Measurements from ENCODE around the gene C1RL.

C1RL gene

GRCh38 chr12:7123806-7124522 lies 14.9 kb upstream of the C1RL start:
- TF ChIP-seq, protein P1, sequence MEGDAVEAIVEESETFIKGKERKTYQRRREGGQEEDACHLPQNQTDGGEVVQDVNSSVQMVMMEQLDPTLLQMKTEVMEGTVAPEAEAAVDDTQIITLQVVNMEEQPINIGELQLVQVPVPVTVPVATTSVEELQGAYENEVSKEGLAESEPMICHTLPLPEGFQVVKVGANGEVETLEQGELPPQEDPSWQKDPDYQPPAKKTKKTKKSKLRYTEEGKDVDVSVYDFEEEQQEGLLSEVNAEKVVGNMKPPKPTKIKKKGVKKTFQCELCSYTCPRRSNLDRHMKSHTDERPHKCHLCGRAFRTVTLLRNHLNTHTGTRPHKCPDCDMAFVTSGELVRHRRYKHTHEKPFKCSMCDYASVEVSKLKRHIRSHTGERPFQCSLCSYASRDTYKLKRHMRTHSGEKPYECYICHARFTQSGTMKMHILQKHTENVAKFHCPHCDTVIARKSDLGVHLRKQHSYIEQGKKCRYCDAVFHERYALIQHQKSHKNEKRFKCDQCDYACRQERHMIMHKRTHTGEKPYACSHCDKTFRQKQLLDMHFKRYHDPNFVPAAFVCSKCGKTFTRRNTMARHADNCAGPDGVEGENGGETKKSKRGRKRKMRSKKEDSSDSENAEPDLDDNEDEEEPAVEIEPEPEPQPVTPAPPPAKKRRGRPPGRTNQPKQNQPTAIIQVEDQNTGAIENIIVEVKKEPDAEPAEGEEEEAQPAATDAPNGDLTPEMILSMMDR (IDR thresholded peaks at IDR 0.05; ENCODE audit: low read depth, low read length, missing control alignments): no peak
- H3K4me3 ChIP-seq (replicated peaks; ENCODE audit: low read depth, low read length): no peak overlapping the region
- no peak for DNase-seq (ENCODE audit: extremely low read depth, low read depth)

DNA sequence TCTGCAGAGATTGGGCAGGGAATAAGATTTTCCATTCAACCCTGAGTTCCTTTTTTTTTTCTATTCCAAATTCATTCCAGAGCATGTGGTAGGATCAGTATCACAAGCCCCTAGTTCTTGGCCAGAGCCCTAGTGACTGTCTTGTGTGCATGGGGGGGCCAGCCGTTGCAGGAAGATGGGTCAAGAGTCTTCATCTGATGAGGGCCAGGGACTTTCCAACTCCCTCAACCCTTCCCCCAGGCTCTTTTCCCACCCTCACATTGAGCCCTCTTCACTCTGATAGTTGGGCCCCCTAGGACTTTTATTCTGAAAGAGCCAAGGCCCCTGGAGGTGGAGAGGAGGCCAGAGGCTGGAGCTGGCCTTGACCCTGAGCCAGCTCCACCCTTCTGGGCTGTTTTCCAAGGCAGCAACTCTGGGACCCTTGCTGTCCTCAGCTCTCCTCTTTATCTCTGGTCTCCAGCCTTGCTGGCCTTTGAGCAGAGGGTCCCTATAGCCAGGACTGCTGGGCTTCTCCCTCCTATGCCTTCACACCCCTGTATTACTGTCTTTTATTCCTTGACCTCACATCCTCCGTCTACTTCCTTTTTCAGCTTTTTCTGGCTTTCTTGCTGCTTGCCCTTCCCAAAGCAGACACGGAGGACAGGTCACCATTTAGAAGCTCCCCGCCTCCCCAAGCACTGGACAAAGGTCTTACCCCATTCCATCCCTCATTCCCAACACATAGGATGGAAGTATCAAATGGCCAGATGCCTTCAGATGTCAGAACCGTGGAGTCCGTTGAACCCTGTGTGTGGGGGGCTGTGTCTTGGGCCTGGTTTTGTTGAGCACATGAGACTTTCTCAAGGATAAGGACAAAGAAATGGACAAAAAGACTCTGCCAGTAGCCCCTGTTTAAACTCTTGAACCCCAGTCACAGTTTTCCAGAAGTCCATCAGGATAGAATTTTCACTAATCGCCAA lies 14.1 kb upstream of the C1RL start:
- TF ChIP-seq, protein P1 (IDR thresholded peaks at IDR 0.05; ENCODE audit: low read depth, low read length, missing control alignments): no peak
- H3K4me3 ChIP-seq (replicated peaks; ENCODE audit: low read depth, low read length): no peak overlapping the region
- DNase-seq (ENCODE audit: extremely low read depth, low read depth): no peak

DNA sequence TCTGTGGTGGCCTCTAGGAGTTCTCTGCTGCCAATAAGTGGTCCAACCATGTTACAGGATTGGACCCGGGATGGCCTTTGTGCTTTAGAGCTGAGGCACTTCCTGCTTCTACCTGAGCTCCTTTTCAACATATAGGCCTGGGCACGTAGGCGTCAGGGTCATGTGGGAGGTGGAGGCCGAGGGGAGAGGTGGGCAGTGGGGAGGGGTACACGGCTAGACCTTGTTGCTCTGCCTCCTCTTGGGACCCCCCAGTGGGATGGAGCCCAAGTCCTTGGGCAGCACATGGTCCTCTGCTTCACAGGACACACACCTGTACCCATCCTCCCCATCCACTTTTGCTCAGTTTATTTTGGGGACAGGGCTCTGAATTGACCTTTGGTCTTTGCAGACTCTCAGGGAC lies 12.3 kb upstream of the C1RL start:
- TF ChIP-seq, protein P1 (IDR thresholded peaks at IDR 0.05; ENCODE audit: low read depth, low read length, missing control alignments): no peak
- DNase-seq (ENCODE audit: extremely low read depth, low read depth): no peak
- no peak overlapping the region for H3K4me3 ChIP-seq (replicated peaks; ENCODE audit: low read depth, low read length)

GRCh38 chr12:7120166-7120565 lies 11.2 kb upstream of the C1RL start:
- DNase-seq (ENCODE audit: extremely low read depth, low read depth): no peak
- TF ChIP-seq, protein P1 (IDR thresholded peaks at IDR 0.05; ENCODE audit: low read depth, low read length, missing control alignments): no peak
- H3K4me3 ChIP-seq (replicated peaks; ENCODE audit: low read depth, low read length): no peak overlapping the region

DNA sequence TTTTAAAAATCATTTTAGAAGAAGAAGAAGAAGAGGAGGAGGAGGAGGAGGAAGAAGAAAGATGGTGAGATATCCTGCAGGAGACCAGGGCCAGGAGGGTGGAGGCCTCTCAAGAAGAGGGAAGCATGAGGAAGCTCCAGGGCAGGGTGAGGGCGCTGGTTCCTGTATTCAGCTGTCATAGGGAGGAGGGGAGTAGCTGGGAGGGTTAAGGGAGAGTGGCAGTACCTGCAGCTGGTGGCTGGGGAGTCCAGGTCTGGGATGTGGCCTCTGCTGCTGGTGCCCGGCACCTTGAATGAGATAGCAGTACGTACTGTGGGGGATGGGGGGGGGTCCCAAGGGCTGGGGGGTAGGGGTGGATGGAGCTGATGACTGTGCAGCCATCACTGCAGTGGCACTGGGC lies 9.9 kb upstream of the C1RL start:
- TF ChIP-seq, protein P1 (IDR thresholded peaks at IDR 0.05; ENCODE audit: low read depth, low read length, missing control alignments): no peak
- no peak overlapping the region for H3K4me3 ChIP-seq (replicated peaks; ENCODE audit: low read depth, low read length)
- no peak for DNase-seq (ENCODE audit: extremely low read depth, low read depth)

GRCh38 chr12:7117670-7118069 lies 8.7 kb upstream of the C1RL start:
- TF ChIP-seq, protein P1 (IDR thresholded peaks at IDR 0.05; ENCODE audit: low read depth, low read length, missing control alignments): no peak
- DNase-seq (ENCODE audit: extremely low read depth, low read depth): no peak
- H3K4me3 ChIP-seq (replicated peaks; ENCODE audit: low read depth, low read length): no peak overlapping the region
